K562 (cell line): Measurements from ENCODE around the gene CHSY1. TPM values are rescaled to one million over a fixed set of nuclear protein-coding genes. Genes with fewer than 3 reads are reported as not detected.
A peak's percentile ranks its signal among the peaks of the same experiment; 100 is the strongest.

Experiments used
- ATAC-seq: fragments of 200-7000 bp; cut with Tn5 transposase; 3 replicates; pipeline ENCODE4 v1.9.1; 2020; ENCODE audit warnings: moderate library complexity
- BruUV-seq: library from RNA; stranded (reverse); fragments of 400-500 nt; replicated peaks from 2 replicates; lab custom pipeline; 2021; lab: Mats Ljungman, UMichigan
- CTCF ChIA-PET: fragments of 300-600 bp; formaldehyde crosslinking; extraction: SDS; loops from one replicate; lab custom pipeline; 2021; ENCODE audit warnings: low intra/inter-chr PET ratio; lab: Yijun Ruan, JAX
- POLR2A ChIA-PET: fragments of 300-600, 350-650 bp; sonication (Branson Sonifier 250); formaldehyde crosslinking; extraction: SDS; loops from one replicate; lab custom pipeline; 2021; ENCODE audit warnings: antibody characterized with exemption, inconsistent platforms; lab: Yijun Ruan, JAX
- DNase-seq, 4 experiments: peaks; one replicate each; pipeline versions ENCODE4 v3.0.0 to v3.0.0-alpha.2; 2011 to 2018; ENCODE audit warnings: low spot score in 3 of 4, mixed read lengths in 3 of 4; ENCODE audit errors: extremely low read depth in 1 of 4
- FAIRE-seq: peaks from 2 replicates; lab custom pipeline; 2011; peaks lifted over from hg19 to GRCh38; lab: Jason Lieb, UNC
- H2AFZ ChIP-seq: 2 replicates; pipeline ENCODE4 v1.6.0; 2011; ENCODE audit warnings: low read depth, low read length, control low read depth, inconsistent platforms
- H3K27ac ChIP-seq: fragments of 200-600 bp; 3 replicates; pipeline ENCODE4 v1.8.0; 2011; ENCODE audit warnings: low read depth, mild to moderate bottlenecking, control low read depth, inconsistent platforms, low read length, moderate library complexity, mixed read lengths; ENCODE audit errors: extremely low read depth
- H3K27me3 ChIP-seq, 2 experiments: fragments of 300-600 bp in 1 of 2; 2 replicates in 1 of 2; 3 replicates in 1 of 2; pipeline versions ENCODE4 v1.6.0 to v1.8.0; 2011; ENCODE audit warnings: inconsistent platforms in 2 of 2, low read length in 2 of 2, mild to moderate bottlenecking in 1 of 2, mixed read lengths in 1 of 2, moderate library complexity in 1 of 2; ENCODE audit not compliant: control insufficient read depth in 2 of 2, insufficient read depth in 2 of 2
- H3K36me3 ChIP-seq: fragments of 300-600 bp; 3 replicates; pipeline ENCODE4 v1.8.0; 2011; ENCODE audit warnings: mild to moderate bottlenecking, low read length, inconsistent platforms; ENCODE audit not compliant: control insufficient read depth, insufficient read depth
- H3K4me1 ChIP-seq, 2 experiments: fragments of 200-600 bp in 1 of 2; replicated peaks in 1 of 2; 2 replicates in 1 of 2; 3 replicates in 1 of 2; pipeline versions ENCODE4 v1.5.1 to v1.8.0; 2011; ENCODE audit warnings: inconsistent platforms in 2 of 2, low read length in 2 of 2, mild to moderate bottlenecking in 1 of 2, mixed read lengths in 1 of 2, moderate library complexity in 1 of 2; ENCODE audit not compliant: control insufficient read depth in 2 of 2, insufficient read depth in 2 of 2
- H3K4me2 ChIP-seq: 2 replicates; pipeline ENCODE4 v1.6.1; 2011; ENCODE audit warnings: low read length, control low read depth, inconsistent platforms, mixed read lengths; ENCODE audit not compliant: insufficient read depth
- H3K4me3 ChIP-seq: fragments of 200-600 bp; sonication (generic), shearing (Covaris generic); 2 replicates; pipeline ENCODE4 v1.5.1; 2016; ENCODE audit warnings: control low read depth, inconsistent platforms
- H3K79me2 ChIP-seq: fragments of 200-600 bp; 3 replicates; pipeline ENCODE4 v1.8.0; 2011; ENCODE audit warnings: low read length, inconsistent platforms; ENCODE audit not compliant: control insufficient read depth, insufficient read depth
- H3K9ac ChIP-seq, 2 experiments: 2 replicates each; pipeline versions ENCODE4 v1.6.0 to v1.6.1; 2011; ENCODE audit warnings: low read depth in 2 of 2, low read length in 2 of 2, control low read depth in 1 of 2, inconsistent platforms in 1 of 2, mild to moderate bottlenecking in 1 of 2, mixed read lengths in 1 of 2; ENCODE audit not compliant: insufficient read depth in 1 of 2
- H3K9me1 ChIP-seq: one replicate; pipeline ENCODE4 v1.6.0; 2011; ENCODE audit warnings: inconsistent platforms, mild to moderate bottlenecking, low read length, moderate library complexity; ENCODE audit not compliant: control insufficient read depth, insufficient read depth
- H3K9me3 ChIP-seq: replicated peaks from 2 replicates; pipeline ENCODE4 v1.5.1; 2011; ENCODE audit warnings: low read depth, low read length, inconsistent platforms; ENCODE audit not compliant: control insufficient read depth, insufficient read depth
- H4K20me1 ChIP-seq: replicated peaks from 2 replicates; pipeline ENCODE4 v1.6.1; 2011; ENCODE audit warnings: low read length, inconsistent platforms, mixed read lengths; ENCODE audit not compliant: control insufficient read depth, insufficient read depth
- CBFA2T2 ChIP-seq: fragments of 450-650 bp; conservative IDR thresholded peaks from 2 replicates; pipeline ENCODE4 v1.6.1; 2017; ENCODE audit warnings: mild to moderate bottlenecking
- CREB1 ChIP-seq, 2 experiments: sonication (generic) in 1 of 2; formaldehyde crosslinking in 1 of 2; IDR thresholded peaks; 2 replicates each; pipeline versions ENCODE4 v1.6.1 to v1.8.0; 2012 to 2022; ENCODE audit warnings: inconsistent platforms in 1 of 2, mild to moderate bottlenecking in 1 of 2, missing genetic modification reagents in 1 of 2, moderate library complexity in 1 of 2
- LARP7 ChIP-seq: fragments of 450-650 bp; IDR thresholded peaks from 2 replicates; pipeline ENCODE4 v1.6.1; 2016
- RBM25 ChIP-seq: fragments of 200-400 bp; formaldehyde crosslinking; IDR thresholded peaks from 2 replicates; pipeline ENCODE4 v1.6.1; 2018; ENCODE audit warnings: low read length, low read depth, moderate library complexity; ENCODE audit not compliant: severe bottlenecking
- ZNF184 ChIP-seq: sonication (generic); formaldehyde crosslinking; IDR thresholded peaks from 2 replicates; pipeline ENCODE4 v1.5.0; 2020; ENCODE audit warnings: missing genetic modification reagents
- WGBS: fragments of 100-300 bp; shearing (Covaris generic); methylation state at CpG from one replicate; pipeline ENCODE4 v1.1.6; 2016; ENCODE audit warnings: low coverage, mixed read lengths; ENCODE audit not compliant: insufficient coverage; ENCODE audit errors: missing lambda C conversion rate; 5-methylcytosine and 5-hydroxymethylcytosine counted together
- in situ Hi-C: fragments of 300-500 bp; cut with MboI; formaldehyde crosslinking; loops from 4 replicates; pipeline ENCODE4 v1.15.0; 2018; ENCODE audit warnings: inconsistent platforms, mixed read lengths
- intact Hi-C: fragments of 100-400 bp; cut with micrococcal nuclease; formaldehyde crosslinking; loops from 2 replicates; pipeline ENCODE4 v1.14.2; 2022
- polyA plus RNA-seq, 8 experiments: library from polyadenylated mRNA; depleted of rRNA in 4 of 8; stranded (reverse) in 5 of 8; unstranded in 3 of 8; fragments of >200 nt; fragmentation: Nextera tagmentation in 2 of 8; fragmentation: Illumina TruSeq in 1 of 8; extraction: Ambion mirVana in 2 of 8; extraction: Trizol in 1 of 8; gene quantifications; 2 replicates each; pipeline versions ENCODE4 v1.2.1 to v1.2.3, GENCODE V29; 2011 to 2014; ENCODE audit warnings: inconsistent platforms in 1 of 8, missing spikeins in 1 of 8
- total RNA-seq, 7 experiments: library from RNA; depleted of rRNA in 6 of 7; stranded (reverse); fragments of >200 nt in 6 of 7; fragmentation: Illumina TruSeq in 2 of 7; extraction: Trizol in 2 of 7; gene quantifications; 2 replicates each; pipeline versions ENCODE4 v1.2.1 to v1.2.3, GENCODE V29; 2011 to 2021; ENCODE audit warnings: low replicate concordance in 1 of 7

The CHSY1 gene
- total and polyA plus RNA-seq, 9 of the 15 experiments (the other 6 are each of a cell fraction or from before 2014, with no cell fraction given) = 7.0 to 16.4 (median 13.4) TPM

DNA sequence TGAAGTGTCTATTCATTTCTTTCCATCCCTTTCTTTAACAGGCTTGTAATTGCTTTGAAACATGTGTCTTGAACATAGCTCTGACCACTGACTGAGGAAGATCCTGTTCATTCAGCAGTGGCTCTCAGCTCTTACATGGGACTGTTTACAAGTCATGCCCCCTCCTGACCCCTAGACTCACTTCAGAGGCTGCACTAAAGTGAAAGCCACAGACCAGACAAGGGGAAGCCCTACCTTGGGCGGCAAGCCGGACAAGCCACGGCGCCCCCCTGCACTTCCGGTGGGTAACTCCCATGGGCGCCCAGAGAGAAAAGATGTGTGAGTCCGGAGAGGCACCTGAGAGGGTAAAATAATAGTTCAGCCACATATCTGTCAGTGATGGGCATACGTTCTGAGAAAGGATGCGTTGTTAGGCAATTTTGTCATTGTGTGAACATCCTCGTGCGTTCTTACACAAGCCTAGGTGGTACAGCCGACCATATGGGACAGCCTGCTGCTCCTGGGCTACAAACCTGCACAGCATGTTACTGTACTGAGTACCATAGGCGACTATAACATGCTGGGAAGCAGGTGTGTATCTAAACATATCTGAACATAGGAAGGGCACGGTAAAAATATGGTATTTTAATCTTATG lies 116.2 kb downstream of the CHSY1 start (continued):
- TF ChIP-seq CREB1 (IDR thresholded peaks at IDR 0.05) (no peak), CREB1 (CRISPR knock-in tag; IDR thresholded peaks at IDR 0.05) (no peak)
- TF ChIP-seq, all 486 proteins: peak for 0

GRCh38 chr15:101134780-101135179 lies 117.1 kb downstream of the CHSY1 start:
- peaks cover 0 to 7% of the 10 kb centered on the region in 2 experiments; a peak in 3 of 5 replicates for H3K27me3 ChIP-seq
- in situ Hi-C loops (no loop called here), intact Hi-C loops (no loop called here)
- H3K79me2 ChIP-seq = no peaks in the 10 kb centered on the region
- DNase-seq (no peak), FAIRE-seq (no peak), ATAC-seq (no peak)
- WGBS = 86% methylated on average over 5 of the region's 5 CpGs
- H3K4me2 ChIP-seq = no peak overlapping the region
- no peaks in the 10 kb centered on the region for H3K36me3 ChIP-seq
- no peak overlapping the region for H3K9ac ChIP-seq
- no peak overlapping the region for H3K27ac ChIP-seq
- peaks cover 17 to 32% of the 10 kb centered on the region in 2 experiments; a peak in 4 of 5 replicates for H3K4me1 ChIP-seq
- ChIA-PET POLR2A (no interaction called here), CTCF (no interaction called here)
- H4K20me1 ChIP-seq = peaks cover 3% of the 10 kb centered on the region; the same call in 1 of the 2 replicates
- H3K4me3 ChIP-seq = no peak overlapping the region
- no TSS peak for BruUV-seq
- peaks cover 3% of the 10 kb centered on the region; the same call in 1 of the 2 replicates for H3K9me3 ChIP-seq
- no peaks in the 10 kb centered on the region for H3K9me1 ChIP-seq
- no peak overlapping the region for H2AFZ ChIP-seq
- TF ChIP-seq LARP7 = no peak
- TF ChIP-seq RBM25 = peak; percentile 80
- no peak for TF ChIP-seq CBFA2T2
- TF ChIP-seq ZNF184 = peak; percentile 83; the same call in 1 of the 2 replicates
